HG03095 (cell line): ENCODE results near the gene CDC40.
"Not testable (repeated sequence)": the region's sequence is repeated elsewhere in the genome, so short reads cannot be mapped to it uniquely, and the experiment has no call there.

Source experiments
- ATAC-seq: cut with Tn5 transposase; IDR thresholded peaks from one replicate; pipeline ENCODE4 v1.9.1; 2021; ENCODE audit warnings: moderate library complexity; ENCODE audit not compliant: unreplicated experiment

CDC40 gene

DNA sequence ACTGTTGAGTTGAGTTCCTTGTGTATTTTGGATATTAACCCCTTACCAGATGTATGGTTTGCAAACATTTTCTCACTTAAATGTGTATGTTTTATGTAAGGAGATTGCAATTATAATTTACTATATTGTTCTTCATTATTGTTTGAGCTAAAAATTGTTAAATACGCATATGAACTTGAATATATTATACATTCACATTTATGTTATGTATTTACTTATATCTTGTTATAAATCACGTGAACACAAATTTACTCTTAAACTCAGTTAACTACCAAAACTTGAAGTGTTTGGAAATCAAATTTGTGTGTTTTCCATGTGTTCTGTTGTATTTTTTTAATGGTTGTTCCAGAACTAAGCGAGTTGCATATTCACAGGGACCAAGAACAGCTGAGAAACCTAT lies 18.3 kb downstream of the CDC40 start:
- ATAC-seq = no peak

DNA sequence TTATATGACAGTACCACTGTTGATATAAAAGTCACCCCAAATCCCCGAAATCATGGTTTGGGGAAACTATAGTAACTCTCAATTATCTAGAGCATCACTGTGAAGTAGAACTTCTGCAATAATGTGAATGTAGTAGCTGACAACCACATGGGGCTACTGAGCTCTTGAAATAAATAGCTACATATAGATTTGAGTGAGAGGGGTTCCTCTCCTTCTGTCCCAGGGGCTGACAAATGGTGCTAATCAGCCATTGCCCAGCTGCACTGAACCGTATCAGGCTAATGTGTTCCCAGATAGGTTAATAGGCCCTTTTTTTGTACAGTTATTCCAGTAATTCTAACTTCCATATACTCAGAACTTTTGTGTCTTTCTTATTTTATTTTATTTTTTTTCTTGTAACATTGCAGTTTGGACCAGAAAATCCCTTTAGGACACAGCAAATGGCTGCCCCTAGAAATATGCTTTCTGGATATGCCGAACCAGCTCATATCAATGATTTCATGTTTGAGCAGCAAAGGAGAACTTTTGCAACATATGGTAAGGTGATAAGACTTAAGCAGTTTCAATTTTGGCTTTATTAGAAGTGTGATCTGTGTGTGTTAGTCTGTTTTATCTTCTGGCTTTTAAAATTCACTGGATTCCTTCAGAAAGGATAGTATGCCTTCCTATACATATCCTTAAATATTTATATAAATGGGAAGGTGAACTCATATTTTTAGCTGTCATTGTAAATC lies 21.1 kb downstream of the CDC40 start:
- ATAC-seq = no peak

DNA sequence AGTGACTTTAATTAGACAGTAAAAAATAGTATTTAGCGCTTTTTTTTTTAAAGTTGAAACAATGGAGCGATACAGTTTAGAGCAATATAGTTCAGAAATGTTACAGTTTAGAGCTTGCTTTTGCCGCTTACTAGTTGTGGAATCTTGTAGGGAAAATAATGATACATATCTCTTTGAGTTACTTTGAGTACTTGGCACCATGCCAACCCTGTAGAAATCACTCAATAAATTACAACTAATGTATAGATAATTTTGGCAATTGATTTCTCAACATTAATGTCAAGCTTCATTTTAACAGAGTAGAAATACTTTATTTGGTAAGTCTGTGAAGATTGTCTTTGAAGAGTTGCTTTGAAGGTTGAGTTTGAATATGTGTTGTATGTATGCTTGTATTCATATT lies 27.4 kb downstream of the CDC40 start:
- ATAC-seq = no peak

DNA sequence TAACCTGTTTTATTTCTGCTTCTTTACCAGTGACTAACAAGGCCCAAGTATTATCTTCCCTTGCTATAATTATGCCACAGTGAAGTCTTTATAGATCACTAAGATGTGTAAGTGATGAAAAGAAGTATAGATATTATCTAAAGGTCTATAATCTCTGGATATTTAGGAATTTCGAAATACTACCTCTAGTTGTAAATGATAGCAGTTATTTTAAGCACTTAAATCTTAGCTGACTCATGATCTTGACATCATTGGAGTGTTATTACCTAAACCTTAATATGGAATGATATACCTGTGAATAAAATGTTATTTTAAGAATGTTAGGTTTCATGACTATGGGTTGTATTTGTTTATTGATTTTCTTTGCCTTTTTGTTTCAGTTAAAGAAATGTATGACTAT lies 31.5 kb downstream of the CDC40 start:
- no peak for ATAC-seq

DNA sequence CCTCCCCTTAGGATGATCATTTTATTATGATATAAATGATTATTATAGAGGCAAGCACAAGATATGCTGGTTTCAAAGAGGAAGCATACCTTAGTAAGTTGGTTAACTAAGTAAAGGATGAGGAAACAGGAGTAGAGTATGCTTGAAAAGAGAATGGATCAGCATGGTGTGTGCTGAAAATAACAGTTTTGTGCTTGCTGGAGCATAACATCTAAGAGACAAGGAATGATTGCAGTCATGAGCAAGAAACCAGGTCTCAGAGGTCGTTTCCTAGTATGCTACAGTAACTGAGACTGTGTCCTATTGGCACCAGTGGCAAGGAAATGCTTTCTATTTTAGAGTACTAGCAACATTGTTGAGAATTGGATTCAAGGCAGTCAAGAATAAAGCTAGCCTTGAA lies 34.1 kb downstream of the CDC40 start:
- ATAC-seq = no peak

DNA sequence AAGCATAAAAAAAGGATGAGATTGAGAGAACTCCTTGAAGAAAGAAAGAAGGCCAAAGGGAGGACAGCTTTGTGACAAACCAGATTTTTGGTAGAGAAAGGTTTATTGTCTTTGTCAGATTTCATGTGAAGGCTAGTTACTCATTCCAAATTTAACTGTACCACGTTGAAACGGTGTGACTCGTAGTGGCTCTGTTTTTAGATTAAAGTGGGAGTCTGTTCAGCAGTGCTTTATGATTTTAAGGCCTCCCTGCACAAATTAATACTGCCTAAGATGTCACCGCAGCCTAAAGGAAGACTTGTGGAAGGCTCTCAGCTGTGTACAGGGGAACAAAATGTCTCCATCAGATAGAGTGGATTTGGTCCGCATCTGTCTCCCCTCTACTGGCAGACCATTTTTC lies 35.9 kb downstream of the CDC40 start:
- no peak for ATAC-seq

DNA sequence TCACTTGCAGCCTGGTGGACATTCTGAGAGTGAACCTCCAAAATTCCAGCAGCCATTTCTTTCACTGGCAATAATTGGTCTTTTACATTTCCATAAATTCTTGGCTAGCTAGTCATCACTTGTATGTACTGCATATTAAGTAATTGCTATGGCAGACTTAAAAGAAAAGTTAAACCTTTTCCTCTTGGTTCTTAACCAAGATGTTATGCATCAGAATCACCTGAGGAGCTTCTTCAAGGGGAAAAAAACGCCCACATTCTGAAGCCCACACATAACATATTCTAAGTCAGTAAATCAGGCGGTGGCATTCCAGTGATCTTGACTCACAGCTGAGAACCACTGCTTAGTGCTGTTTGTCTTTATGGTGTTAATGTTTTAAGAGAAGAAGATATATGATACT lies 37.0 kb downstream of the CDC40 start:
- no peak for ATAC-seq

DNA sequence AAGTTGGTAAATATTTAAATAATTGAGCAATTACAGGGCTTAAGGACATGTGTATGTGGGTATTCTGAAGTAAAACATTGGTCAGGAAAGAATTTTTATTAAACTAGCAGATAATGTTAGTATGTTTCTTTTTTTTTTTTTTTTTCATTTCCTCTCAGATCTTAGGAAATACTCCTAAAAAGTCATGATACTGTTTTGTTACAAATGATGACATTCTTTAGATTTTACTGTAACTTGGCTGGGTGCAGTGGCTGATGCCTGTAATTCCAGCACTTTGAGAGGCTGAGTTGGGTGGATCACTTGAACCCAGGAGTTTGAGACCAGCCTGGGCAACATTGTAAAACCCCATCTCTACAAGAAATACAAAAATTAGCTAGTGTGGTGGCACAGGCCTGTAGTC lies 41.5 kb downstream of the CDC40 start:
- ATAC-seq = no peak

DNA sequence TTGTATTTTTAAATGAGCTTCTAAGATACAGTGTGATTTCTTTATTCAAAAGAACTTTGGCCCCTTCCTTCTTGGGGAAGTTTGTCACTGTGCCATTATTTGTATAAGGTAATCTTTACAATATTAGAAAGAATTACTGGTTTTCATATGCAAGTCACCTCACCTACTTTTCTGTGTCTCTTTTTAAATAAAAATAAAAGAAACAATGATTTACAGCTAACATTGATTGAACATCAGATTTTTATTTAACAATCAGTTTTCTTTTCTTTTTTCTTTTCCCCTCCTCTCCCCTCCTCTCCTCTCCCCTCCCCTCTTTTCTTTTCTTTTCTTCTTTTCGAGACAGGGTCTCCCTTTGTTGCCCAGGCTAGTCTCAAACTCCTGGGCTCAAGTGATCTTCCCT lies 46.0 kb downstream of the CDC40 start:
- no peak for ATAC-seq

DNA sequence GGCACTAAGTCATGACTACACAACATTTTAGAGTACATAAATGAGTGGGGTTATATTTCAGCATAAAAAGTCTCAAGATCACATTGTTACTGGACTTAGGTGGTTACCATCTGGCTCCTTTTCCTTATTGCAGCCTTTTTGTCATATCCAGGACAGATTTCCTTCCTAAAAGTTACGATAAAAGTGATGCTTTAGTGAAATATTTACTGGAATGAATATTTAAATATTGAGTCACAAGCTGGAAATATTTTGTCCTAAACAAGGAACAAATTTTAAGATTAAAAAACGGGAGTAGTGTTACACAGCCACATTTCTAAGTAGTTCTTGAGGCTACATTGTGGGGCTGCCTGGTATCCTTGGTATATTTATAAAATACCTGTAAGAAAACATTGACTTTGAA lies 52.2 kb downstream of the CDC40 start:
- ATAC-seq = no peak

DNA sequence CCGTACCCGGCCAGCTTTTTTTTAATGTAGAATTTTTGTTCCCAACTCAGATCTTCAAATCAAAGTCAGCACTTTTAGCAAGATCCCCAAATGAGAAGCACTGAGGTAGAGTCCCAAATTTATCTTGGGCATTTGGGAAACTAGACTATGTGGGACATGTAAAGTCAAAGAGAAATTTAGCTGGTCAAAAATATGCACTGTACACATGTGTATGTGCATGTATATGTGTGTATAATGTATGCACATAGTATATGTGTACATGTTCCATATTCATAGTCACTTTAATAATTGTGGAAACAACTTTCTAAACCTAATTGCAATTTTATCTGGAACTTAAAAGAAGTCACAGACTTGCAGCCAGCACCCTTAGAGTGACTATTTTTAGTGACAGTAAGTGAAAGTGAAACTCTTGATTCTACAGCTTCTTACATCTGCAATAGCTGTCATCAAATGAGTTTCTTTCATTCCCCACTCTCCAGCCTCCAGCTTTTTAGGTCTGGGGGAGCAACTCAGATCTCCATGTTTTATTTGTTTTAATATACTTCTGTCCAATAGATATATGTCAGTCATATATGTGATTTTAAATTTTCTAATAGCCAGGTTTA lies 53.6 kb downstream of the CDC40 start:
- ATAC-seq = peak; percentile 96

DNA sequence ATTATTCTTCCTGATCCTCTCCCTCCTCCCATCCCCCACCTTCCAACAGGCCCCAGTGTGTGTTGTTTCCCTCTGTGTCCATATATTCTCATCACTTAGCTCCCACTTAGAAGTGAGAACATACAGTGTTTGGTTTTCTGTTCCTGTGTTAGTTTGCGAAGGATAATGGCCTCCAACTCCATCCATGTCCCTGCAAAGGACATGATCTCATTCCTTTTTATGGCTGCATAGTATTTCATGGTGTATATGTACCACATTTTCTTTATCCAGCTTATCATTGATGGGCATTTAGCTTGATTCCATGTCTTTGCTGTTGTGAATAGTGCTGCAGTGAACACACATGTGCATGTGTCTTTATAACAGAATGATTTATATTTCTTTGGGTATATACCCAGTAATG lies 55.8 kb downstream of the CDC40 start:
- ATAC-seq = not testable (repeated sequence)

DNA sequence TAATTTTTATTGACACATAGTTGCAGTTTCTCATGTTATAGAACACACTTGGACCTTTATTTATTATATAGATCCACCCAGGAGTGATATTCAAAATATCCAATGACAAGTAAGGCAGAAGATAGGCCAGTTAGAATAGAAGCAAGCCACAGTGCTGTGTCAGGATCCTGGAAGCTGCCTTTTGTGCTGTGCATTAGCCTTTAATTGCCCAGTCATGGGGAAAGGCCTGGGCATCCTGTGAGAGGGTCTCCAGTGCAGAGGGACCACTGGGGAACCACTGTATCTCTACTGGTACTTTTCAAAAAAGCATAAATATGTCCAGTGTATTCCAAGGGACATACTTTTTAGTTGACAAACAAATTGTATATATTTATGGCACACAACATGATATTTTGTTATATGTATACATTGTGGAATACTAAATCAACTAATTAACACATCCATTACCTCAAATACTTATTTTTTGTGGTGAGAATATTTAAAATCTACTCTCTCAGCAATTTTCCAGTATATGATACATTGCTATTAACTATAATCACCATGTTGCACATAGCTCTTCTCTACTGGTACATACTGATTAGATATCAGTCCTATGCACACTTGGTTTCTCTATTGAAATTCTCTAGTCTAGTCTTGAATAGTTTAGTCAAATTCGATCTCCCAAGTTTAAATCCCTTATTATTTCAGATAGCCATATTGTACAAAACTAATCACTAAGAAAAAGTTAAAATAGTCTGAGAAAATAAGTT lies 59.5 kb downstream of the CDC40 start:
- no peak for ATAC-seq

DNA sequence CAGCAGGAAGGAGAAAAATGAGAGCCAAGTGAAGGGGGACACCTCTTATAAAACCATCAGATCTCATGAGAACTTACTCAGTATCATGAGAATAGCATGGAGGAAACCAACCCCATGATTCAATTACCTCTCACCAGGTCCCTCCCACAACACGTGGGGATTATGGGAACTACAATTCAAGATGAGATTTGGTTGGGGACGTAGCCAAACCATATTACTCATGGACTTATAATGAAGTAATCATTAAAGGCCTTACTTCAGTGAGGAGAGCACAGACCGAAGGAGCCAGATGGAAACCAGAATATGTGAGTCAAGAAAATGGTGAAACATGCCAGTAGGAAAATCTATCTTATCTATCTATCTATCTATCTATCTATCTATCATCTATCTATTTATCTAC lies 64.4 kb downstream of the CDC40 start:
- not testable (repeated sequence) for ATAC-seq

DNA sequence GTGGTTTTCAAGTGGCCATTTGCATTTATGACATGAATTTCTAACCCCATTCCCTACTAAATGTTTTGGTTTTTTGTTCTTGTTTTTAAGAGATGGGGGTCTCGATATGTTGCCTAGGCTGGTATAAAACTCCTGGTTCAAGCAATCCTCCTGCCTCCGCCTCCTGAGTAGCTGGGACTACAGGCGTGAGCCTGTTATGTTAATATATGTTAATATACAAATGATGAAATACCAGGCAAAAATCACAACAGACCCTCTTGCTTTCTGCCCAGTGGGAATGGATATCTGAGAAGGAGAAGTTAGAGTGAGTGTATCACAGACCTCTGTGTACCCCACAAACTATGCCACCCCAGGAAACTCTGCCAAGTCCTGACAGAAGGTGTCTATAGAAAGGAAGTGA lies 66.2 kb downstream of the CDC40 start:
- no peak for ATAC-seq

DNA sequence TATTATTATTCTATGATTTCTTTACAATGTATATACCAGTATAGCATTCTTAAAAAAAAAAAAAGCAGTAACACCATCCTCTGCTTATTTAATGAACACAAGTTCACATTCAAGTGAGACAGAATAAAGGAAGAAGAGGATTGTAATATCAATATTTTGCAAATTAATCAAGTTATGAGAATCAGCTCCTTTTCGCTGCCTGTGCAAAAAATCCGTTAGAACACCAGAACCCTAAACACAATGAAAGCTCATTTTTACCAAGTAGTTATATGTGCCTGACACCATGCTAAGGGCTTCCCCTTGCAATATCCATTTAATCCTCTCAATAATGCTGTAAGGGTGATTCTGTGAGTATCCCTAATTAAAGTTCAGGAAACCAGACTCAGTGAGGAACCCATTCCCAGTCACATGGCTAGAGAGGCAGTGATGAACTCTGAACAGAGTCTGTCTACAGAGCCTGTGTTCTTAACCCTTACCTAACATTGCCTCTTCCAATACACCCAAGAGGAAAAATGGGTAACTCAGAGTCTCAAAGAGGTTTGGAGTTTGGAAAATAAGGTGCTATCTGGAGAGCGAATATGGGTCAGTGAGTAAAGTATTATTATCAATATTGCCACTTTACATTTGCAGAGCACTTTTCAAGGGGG lies 66.8 kb downstream of the CDC40 start:
- ATAC-seq = no peak

DNA sequence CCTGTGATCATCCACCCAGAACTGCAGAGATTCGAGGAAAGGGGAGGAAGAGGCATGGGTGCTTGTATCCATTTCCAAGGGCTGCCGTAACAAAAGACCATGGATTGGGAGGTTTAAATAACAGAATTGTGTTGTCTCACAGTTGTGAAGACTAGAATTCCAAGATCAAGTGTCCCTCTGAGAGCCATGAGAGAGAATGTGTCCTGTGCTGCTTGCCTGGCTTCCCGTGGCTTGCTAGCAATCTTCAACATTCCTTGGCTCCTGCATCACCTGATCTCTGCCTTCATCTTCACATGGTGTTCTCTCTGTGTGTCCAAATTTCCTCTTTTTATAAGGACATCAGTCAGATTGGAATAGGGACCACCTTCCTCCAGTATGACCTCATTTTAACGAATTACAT lies 69.8 kb downstream of the CDC40 start:
- no peak for ATAC-seq

DNA sequence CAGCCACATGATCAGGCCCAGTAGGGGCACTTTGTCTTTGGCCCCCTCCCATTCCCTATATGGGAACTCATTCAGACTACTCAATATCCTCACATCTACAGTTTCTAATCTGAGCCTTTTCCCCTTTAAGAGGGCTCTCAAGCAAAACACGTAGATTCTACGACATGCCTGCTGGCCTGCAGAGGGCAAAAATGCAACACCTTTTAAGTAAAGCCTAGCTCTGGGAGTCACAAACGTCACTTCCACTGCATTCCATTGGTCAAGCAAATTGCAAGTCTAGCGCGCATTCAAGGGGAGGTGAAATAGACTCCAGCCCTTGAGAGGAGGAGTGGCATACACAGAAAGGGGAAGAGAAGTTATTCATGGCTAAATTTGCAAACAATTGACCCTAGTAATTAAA lies 70.6 kb downstream of the CDC40 start:
- no peak for ATAC-seq

DNA sequence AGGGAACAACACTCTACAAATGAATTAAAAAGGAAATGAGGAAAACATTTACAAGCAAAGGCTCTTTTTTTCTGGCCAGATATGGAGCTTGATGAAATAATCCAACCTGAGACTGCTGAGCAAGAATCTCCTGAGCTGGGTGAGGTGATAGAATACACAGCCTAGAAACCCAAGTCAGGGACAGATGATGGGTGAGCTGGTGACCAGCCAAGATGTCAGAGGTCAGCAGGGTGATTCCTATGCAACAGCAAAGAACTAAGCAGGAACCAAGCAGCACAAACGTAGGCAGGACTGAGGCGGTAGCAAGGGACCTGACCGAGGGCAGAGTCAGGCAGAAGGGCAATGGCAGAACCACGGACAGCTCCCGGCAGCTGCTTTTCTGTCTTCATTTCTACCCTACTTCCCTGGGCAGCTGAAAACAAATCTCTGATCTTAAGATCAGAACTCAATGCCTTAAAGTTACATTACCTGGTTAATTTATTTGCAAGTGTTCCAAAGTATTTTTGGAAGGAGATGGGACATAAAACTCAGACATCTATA lies 75.1 kb downstream of the CDC40 start:
- ATAC-seq = no peak

DNA sequence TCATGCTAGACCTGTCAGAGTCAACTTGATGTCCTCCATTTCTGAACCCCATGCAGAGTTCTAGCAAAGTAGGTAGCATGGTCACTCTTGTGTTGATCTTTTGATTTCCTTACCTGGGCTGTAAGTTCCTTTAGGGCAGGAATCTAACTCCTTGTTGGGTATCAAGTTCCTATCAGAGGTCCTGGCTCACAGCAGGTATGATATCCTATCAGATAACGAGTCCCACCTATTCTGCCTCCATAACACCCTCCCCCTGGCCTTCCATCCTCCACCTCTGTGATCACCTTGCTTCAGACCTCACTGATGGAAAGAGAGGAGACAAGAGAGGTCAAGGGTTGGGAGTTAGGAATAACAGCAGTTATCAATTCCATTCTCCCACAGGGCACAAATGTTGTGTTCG lies 76.1 kb downstream of the CDC40 start:
- no peak for ATAC-seq

DNA sequence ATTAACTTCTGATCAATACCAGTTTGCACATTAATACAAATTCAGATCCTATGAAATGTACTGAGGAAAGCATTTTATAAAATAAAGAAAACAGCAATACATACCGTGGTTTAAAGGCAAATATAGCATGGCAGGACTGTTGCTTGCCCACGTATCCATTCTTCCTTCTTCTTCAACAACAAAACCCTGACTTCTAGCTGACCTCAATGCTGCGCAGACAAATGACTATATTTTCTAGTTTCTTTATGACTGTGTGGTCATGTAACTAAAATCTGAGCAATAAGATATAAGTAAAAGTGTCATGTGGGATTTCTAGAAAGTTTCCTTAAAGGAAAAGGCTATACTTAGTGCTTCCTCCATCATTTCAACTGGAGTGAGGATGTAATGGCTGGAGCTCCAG lies 85.0 kb downstream of the CDC40 start:
- ATAC-seq = no peak

DNA sequence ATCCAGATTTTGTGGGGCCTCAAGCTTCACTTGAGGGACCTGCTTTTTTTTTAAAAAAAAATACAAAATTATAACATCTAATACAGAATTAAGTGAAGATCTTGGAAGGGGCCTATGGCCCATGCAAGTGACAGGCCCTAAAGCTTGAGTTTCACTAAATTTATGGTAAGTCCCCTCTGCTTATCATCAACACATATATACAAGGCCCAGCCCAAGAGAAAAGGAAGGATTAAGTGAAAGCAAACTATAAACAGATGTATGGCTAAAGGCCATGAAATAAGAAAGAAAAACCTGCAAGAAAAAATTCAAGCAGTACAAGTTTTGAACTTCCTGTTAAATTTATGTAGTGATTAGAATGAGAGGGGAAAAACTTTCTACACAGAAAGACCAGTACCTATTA lies 86.8 kb downstream of the CDC40 start:
- no peak for ATAC-seq
